ENCODE results near the gene GTPBP3. TPM values are rescaled to one million over a fixed set of nuclear protein-coding genes. Genes with fewer than 3 reads are reported as not detected.

The GTPBP3 gene
- total RNA-seq, 2 experiments from 2014 or later = 21.2 to 24.0 TPM

GRCh38 chr19:17311455-17312188, 25.7 kb upstream of the GTPBP3 start:
- H3K27me3 Mint-ChIP-seq = no peaks in the 10 kb centered on the region
- POLR2A ChIA-PET = interaction anchor here (0.6 kb wide), 1 partner anchor 200 kb away, joined by 3 read pairs; the partner anchor contains the start of gene PGLS
- no peak for TF ChIP-seq CTCF (IDR thresholded peaks at IDR 0.05)
- H3K36me3 Mint-ChIP-seq (ENCODE audit: low read depth) = peaks cover 42% of the 10 kb centered on the region
- H3K27ac Mint-ChIP-seq = peak overlapping the region; percentile 74
- no peak for ATAC-seq (ENCODE audit: poor library complexity)
- no peaks in the 10 kb centered on the region for H3K27me3 ChIP-seq (ENCODE audit: control insufficient read depth in 1 of 2, insufficient read depth in 2 of 2, low read length in 2 of 2)
- peaks cover 32% of the 10 kb centered on the region for H3K4me1 Mint-ChIP-seq (ENCODE audit: low read depth)
- no peak overlapping the region for H3K27ac ChIP-seq (ENCODE audit: low read depth in 1 of 2, low read length in 2 of 2)
- intact Hi-C loops (cut with DNase I, micrococcal nuclease) = no loop called here
- H3K4me1 ChIP-seq (ENCODE audit: insufficient read depth, low read length) = peaks cover 46% of the 10 kb centered on the region
- no peak overlapping the region for H3K4me3 ChIP-seq (ENCODE audit: low read length)
- H3K9me3 ChIP-seq (ENCODE audit: control insufficient read depth in 1 of 2, insufficient read depth in 1 of 2, low read length in 2 of 2) = no peaks in the 10 kb centered on the region
- CTCF ChIA-PET = no interaction called here
- no peak for DNase-seq
- H3K36me3 ChIP-seq (ENCODE audit: insufficient read depth, low read length) = peaks cover 38% of the 10 kb centered on the region
- no peaks in the 10 kb centered on the region for H3K9me3 Mint-ChIP-seq
- H3K4me3 Mint-ChIP-seq = peak overlapping the region; percentile 82

- CTCF ChIA-PET = no interaction called here
- H3K4me3 ChIP-seq (ENCODE audit: low read length) = no peak overlapping the region
- Mint-ChIP-seq H3K9me3 (no peaks in the 10 kb centered on the region), H3K36me3 (ENCODE audit: low read depth) (peaks cover 50% of the 10 kb centered on the region), H3K4me3 (no peak overlapping the region), H3K27me3 (no peaks in the 10 kb centered on the region), H3K4me1 (ENCODE audit: low read depth) (peaks cover 30% of the 10 kb centered on the region), H3K27ac (no peak overlapping the region)
- intact Hi-C loops (cut with DNase I, micrococcal nuclease) = no loop called here
- H3K27ac ChIP-seq (ENCODE audit: low read depth in 1 of 2, low read length in 2 of 2) = no peak overlapping the region
- no peaks in the 10 kb centered on the region for H3K9me3 ChIP-seq (ENCODE audit: control insufficient read depth in 1 of 2, insufficient read depth in 1 of 2, low read length in 2 of 2)
- no peaks in the 10 kb centered on the region for H3K27me3 ChIP-seq (ENCODE audit: control insufficient read depth in 1 of 2, insufficient read depth in 2 of 2, low read length in 2 of 2)
- POLR2A ChIA-PET = no interaction called here
- no peak for TF ChIP-seq CTCF (IDR thresholded peaks at IDR 0.05)
- peaks cover 38% of the 10 kb centered on the region for H3K36me3 ChIP-seq (ENCODE audit: insufficient read depth, low read length)
- ATAC-seq (ENCODE audit: poor library complexity) (no peak), DNase-seq (no peak)
- peaks cover 49% of the 10 kb centered on the region for H3K4me1 ChIP-seq (ENCODE audit: insufficient read depth, low read length)
Measured at GRCh38 chr19:17312189-17313113, 24.9 kb upstream of the GTPBP3 start.

- Histone ChIP-seq H3K4me3 (ENCODE audit: low read length) (no peak overlapping the region), H3K4me1 (ENCODE audit: insufficient read depth, low read length) (peaks cover 43% of the 10 kb centered on the region), H3K9me3 (ENCODE audit: control insufficient read depth in 1 of 2, insufficient read depth in 1 of 2, low read length in 2 of 2) (no peaks in the 10 kb centered on the region), H3K36me3 (ENCODE audit: insufficient read depth, low read length) (peaks cover 43% of the 10 kb centered on the region), H3K27me3 (ENCODE audit: control insufficient read depth in 1 of 2, insufficient read depth in 2 of 2, low read length in 2 of 2) (no peaks in the 10 kb centered on the region), H3K27ac (ENCODE audit: low read depth in 1 of 2, low read length in 2 of 2) (no peak overlapping the region)
- ATAC-seq (ENCODE audit: poor library complexity) = no peak
- H3K27me3 Mint-ChIP-seq = no peaks in the 10 kb centered on the region
- intact Hi-C loops (cut with DNase I, micrococcal nuclease) = no loop called here
- ChIA-PET CTCF (no interaction called here), POLR2A (no interaction called here)
- peak overlapping the region; percentile 4 for H3K4me3 Mint-ChIP-seq
- DNase-seq = no peak
- no peak for TF ChIP-seq CTCF (IDR thresholded peaks at IDR 0.05)
- H3K4me1 Mint-ChIP-seq (ENCODE audit: low read depth) = peaks cover 20% of the 10 kb centered on the region
- H3K9me3 Mint-ChIP-seq = no peaks in the 10 kb centered on the region
- no peak overlapping the region for H3K27ac Mint-ChIP-seq
- peaks cover 55% of the 10 kb centered on the region for H3K36me3 Mint-ChIP-seq (ENCODE audit: low read depth)
Measured at GRCh38 chr19:17314007-17314593, 23.3 kb upstream of the GTPBP3 start.
